DMS79 (cell line): ENCODE results near the gene ABCA13.

Experiments
- DNase-seq: peaks from one replicate; lab custom pipeline; 2025; lab: John Stamatoyannopoulos, UW

Gene ABCA13

GRCh38 chr7:48245751-48246472 is 74.7 kb downstream of the ABCA13 start:
- DNase-seq: no peak

GRCh38 chr7:48249166-48249565 is 77.9 kb downstream of the ABCA13 start:
- no peak for DNase-seq

GRCh38 chr7:48250441-48250951 is 79.2 kb downstream of the ABCA13 start:
- DNase-seq: no peak

- DNase-seq: no peak
Observed at GRCh38 chr7:48251766-48252165, 80.5 kb downstream of the ABCA13 start.

GRCh38 chr7:48252995-48253394 is 81.7 kb downstream of the ABCA13 start:
- DNase-seq: no peak

- DNase-seq: no peak
Observed at GRCh38 chr7:48255046-48255445, 83.8 kb downstream of the ABCA13 start.

- no peak for DNase-seq
Observed at GRCh38 chr7:48259463-48260280, 88.4 kb downstream of the ABCA13 start.

GRCh38 chr7:48261696-48262095 is 90.4 kb downstream of the ABCA13 start:
- no peak for DNase-seq

- DNase-seq: no peak
Observed at GRCh38 chr7:48262606-48263310, 91.5 kb downstream of the ABCA13 start.

GRCh38 chr7:48263311-48263650 is 92.0 kb downstream of the ABCA13 start:
- no peak for DNase-seq

GRCh38 chr7:48269066-48269465 is 97.8 kb downstream of the ABCA13 start:
- no peak for DNase-seq

- DNase-seq: no peak
Observed at GRCh38 chr7:48274662-48275061, 103.4 kb downstream of the ABCA13 start.

GRCh38 chr7:48279420-48279819 is 108.2 kb downstream of the ABCA13 start:
- no peak for DNase-seq

- DNase-seq: no peak
Observed at GRCh38 chr7:48280100-48280499, 108.8 kb downstream of the ABCA13 start.

- no peak for DNase-seq
Observed at GRCh38 chr7:48285373-48285772, 114.1 kb downstream of the ABCA13 start.

- DNase-seq: no peak
Observed at GRCh38 chr7:48286836-48287235, 115.6 kb downstream of the ABCA13 start.

GRCh38 chr7:48289656-48290055 is 118.4 kb downstream of the ABCA13 start:
- no peak for DNase-seq

- DNase-seq: no peak
Observed at GRCh38 chr7:48292949-48293348, 121.7 kb downstream of the ABCA13 start.

GRCh38 chr7:48295296-48295971 is 124.2 kb downstream of the ABCA13 start:
- DNase-seq: no peak

GRCh38 chr7:48296966-48297365 is 125.7 kb downstream of the ABCA13 start:
- DNase-seq: no peak

GRCh38 chr7:48298779-48299178 is 127.5 kb downstream of the ABCA13 start:
- DNase-seq: no peak

GRCh38 chr7:48299580-48300169 is 128.4 kb downstream of the ABCA13 start:
- no peak for DNase-seq
